Tibial artery (tissue), 4 donors: ENCODE data around the gene RHCE.
"Not testable (repeated sequence)": the region's sequence is repeated elsewhere in the genome, so short reads cannot be mapped to it uniquely, and the experiment has no call there.

ENCODE experiments used
- DNase-seq, 2 donors: peaks; one replicate each; pipeline ENCODE4 v3.0.0-alpha.2; 2019
- H3K27ac ChIP-seq, 2 donors: fragments of 200-600 bp; sonication (generic) in 1 of 2; 1 replicate in 1 of 2; 2 replicates in 1 of 2; pipeline ENCODE4 v1.5.1; 2018 to 2019; ENCODE audit warnings: mild to moderate bottlenecking in 1 of 2
- H3K27me3 ChIP-seq, 2 donors: fragments of 200-600 bp; sonication (generic) in 1 of 2; one replicate each; pipeline versions ENCODE4 v1.5.1 to v1.6.0; 2016 to 2019
- H3K36me3 ChIP-seq, 3 donors: fragments of 200-600 bp; sonication (generic) in 2 of 3; one replicate each; pipeline ENCODE4 v1.5.1; 2016 to 2019; ENCODE audit warnings: mild to moderate bottlenecking in 2 of 3
- H3K4me1 ChIP-seq, 4 donors: fragments of 200-600 bp; sonication (generic) in 2 of 4; 1 replicate in 3 of 4; 2 replicates in 1 of 4; pipeline ENCODE4 v1.5.1; 2016 to 2019
- H3K4me3 ChIP-seq, 2 donors: fragments of 200-600 bp; sonication (generic) in 1 of 2; 1 replicate in 1 of 2; 2 replicates in 1 of 2; pipeline ENCODE4 v1.5.1; 2018 to 2019; ENCODE audit warnings: mild to moderate bottlenecking in 2 of 2
- H3K9me3 ChIP-seq, 3 donors: fragments of 200-600 bp; sonication (generic) in 1 of 3; one replicate each; pipeline ENCODE4 v1.5.1; 2016 to 2019
- intact Hi-C: fragments of 100-400 bp; cut with DNase I; formaldehyde crosslinking; loops from one replicate; pipeline ENCODE4 v1.15.0; 2023; ENCODE audit warnings: low total_unique reads
- TF ChIP-seq, protein P1 (sequence below), 2 experiments: fragments of 200-600 bp in 1 of 2; fragments of 450-650 bp in 1 of 2; IDR thresholded peaks; one replicate each; pipeline ENCODE4 v1.5.1; 2017 to 2019; ENCODE audit warnings: antibody characterized with exemption in 2 of 2, mild to moderate bottlenecking in 1 of 2, moderate library complexity in 1 of 2

Gene RHCE

DNA sequence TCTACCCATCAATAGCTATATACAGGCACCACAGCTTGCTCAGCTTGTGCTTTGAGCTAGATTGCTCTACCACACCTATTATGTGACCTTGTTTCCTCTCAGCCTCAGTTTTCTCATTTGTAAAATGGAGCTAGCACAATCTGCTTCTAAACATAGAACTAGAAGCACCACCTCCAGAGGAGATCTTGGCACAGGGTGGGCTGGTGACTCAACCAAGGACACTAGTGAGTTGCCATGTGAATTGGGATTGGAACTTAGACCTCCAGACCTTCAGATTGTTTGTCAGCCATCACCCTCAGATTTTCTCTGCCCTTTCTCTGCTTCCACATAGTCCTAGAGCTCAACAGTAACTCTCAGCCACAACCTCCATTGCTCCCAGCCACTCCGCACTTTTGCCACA is 7.1 kb upstream of the RHCE start:
- intact Hi-C loops = no loop called here
- H3K36me3 ChIP-seq = no peaks in the 10 kb centered on the region
- no peak for DNase-seq
- TF ChIP-seq, protein P1, sequence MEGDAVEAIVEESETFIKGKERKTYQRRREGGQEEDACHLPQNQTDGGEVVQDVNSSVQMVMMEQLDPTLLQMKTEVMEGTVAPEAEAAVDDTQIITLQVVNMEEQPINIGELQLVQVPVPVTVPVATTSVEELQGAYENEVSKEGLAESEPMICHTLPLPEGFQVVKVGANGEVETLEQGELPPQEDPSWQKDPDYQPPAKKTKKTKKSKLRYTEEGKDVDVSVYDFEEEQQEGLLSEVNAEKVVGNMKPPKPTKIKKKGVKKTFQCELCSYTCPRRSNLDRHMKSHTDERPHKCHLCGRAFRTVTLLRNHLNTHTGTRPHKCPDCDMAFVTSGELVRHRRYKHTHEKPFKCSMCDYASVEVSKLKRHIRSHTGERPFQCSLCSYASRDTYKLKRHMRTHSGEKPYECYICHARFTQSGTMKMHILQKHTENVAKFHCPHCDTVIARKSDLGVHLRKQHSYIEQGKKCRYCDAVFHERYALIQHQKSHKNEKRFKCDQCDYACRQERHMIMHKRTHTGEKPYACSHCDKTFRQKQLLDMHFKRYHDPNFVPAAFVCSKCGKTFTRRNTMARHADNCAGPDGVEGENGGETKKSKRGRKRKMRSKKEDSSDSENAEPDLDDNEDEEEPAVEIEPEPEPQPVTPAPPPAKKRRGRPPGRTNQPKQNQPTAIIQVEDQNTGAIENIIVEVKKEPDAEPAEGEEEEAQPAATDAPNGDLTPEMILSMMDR (IDR thresholded peaks at IDR 0.05) = no peak
- H3K27ac ChIP-seq = no peak overlapping the region
- H3K4me3 ChIP-seq = no peak overlapping the region
- H3K27me3 ChIP-seq = no peaks in the 10 kb centered on the region
- H3K4me1 ChIP-seq = peaks cover 0 to 15% (median 1%) of the 10 kb centered on the region in 4 donors
- no peaks in the 10 kb centered on the region for H3K9me3 ChIP-seq

DNA sequence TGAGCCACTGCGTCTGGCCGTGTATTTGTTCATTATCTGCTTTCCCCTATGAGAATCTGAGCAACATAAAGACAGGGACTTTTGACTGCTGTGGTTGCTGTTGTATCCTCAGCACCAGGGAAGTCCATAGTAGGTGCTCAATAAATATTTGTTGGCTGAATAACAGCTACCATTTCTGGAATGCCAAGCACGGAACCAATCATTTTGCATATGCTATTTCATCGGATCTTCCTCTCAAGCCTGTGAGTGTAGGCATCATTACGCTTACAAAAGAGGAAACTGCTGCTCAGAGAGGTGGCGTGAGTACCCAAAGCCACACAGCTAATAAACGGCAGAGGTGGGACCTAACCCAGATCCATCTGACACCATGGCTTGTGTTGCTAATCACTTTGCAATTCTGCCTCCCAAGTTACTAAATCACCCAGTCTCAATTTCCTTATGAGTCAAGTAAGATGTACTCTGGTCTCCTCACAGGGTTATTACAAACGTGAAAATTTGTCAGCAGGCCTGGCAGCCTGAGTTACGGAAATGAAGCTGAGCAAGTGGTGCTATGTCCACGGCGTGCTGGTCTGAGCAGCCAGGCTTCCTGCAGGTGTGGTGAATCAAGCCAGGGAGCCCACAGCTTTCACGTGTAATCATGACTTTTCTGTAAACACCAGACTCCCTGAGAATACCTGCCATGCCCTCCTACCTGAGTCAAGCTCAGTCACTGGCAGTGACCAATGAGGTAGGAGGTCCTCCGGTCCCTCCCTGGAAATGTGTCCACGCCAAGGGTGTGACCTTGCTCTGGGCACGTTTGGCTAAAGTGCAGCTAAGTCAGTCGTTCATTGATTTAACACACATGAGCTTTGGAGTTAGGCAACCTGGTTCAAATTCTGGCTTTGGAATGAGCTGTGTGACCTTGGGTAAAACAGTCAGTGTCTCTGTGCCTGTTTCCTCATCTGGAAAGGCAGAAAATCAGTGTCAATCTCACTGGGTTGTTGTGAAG is 4.8 kb upstream of the RHCE start:
- DNase-seq = no peak
- Histone ChIP-seq H3K9me3 (no peaks in the 10 kb centered on the region), H3K36me3 (no peaks in the 10 kb centered on the region), H3K4me1 (peaks cover 0 to 6% (median 0%) of the 10 kb centered on the region in 4 donors), H3K27me3 (no peaks in the 10 kb centered on the region), H3K4me3 (no peak overlapping the region), H3K27ac (no peak overlapping the region)
- intact Hi-C loops = no loop called here
- TF ChIP-seq, protein P1 (IDR thresholded peaks at IDR 0.05) = no peak

DNA sequence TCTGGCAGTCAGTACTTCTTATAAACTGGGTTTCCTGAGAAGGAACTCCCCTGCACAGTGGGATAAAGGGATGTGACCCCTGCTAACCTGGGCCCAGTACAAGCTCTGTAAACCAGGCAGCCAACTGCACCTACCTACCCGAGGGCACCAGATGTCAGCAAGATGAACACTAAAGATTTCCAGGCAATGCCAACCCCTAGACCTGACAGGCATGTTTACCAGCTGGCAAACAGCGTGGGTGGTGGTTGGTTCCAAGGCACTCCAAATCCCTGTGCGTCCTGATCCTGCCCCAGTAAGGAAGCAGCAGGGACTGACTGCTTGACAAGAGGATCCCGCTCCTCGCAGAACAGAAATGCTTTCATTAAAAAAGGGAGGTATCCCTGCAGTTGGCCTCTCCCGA is 2.6 kb upstream of the RHCE start:
- DNase-seq, H3K36me3 ChIP-seq, H3K4me3 ChIP-seq, H3K4me1 ChIP-seq, H3K27me3 ChIP-seq, H3K27ac ChIP-seq, intact Hi-C loops, H3K9me3 ChIP-seq: not testable (repeated sequence)

DNA sequence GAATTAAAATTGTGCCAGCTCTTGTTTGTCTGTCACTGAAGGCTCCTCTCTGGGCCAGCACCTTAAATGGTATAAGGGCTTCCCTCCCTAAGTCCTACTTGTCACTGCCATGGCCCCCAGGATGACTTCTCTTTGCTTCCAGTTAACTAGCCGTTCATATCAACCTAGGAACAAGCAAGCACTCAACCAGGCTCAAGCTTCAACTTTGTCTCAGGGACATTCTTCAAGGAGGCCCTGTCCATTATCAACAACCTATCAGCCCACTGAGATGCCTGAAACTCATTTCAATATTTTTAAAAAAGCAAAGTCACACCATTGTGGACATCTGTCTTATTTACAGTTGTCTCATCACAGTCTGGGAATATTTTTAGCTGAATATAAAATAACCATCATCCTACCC is 1.3 kb downstream of the RHCE start:
- H3K9me3 ChIP-seq, intact Hi-C loops, H3K4me3 ChIP-seq, DNase-seq, H3K4me1 ChIP-seq, H3K27me3 ChIP-seq, H3K36me3 ChIP-seq, H3K27ac ChIP-seq: not testable (repeated sequence)

DNA sequence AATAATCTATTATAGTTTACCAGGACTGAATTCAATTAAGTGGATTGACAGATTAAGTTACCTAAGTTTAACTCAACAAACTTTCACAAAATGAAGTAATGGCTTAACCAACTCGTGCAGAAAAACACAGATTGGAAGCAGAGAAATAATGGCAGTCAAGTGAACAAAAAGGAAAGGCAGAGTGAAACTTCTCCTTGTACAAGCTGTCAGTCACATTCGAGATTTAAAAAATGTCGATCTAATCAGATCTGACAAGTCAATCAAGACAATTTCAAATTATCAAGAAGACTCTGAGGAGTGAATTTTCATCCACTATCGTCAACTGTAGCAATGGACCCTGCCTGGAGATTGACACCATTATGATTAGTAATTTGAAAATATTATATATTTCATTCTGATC is 3.3 kb downstream of the RHCE start:
- H3K27ac ChIP-seq, intact Hi-C loops, H3K36me3 ChIP-seq, H3K4me3 ChIP-seq, H3K9me3 ChIP-seq, H3K4me1 ChIP-seq, DNase-seq, H3K27me3 ChIP-seq: not testable (repeated sequence)

DNA sequence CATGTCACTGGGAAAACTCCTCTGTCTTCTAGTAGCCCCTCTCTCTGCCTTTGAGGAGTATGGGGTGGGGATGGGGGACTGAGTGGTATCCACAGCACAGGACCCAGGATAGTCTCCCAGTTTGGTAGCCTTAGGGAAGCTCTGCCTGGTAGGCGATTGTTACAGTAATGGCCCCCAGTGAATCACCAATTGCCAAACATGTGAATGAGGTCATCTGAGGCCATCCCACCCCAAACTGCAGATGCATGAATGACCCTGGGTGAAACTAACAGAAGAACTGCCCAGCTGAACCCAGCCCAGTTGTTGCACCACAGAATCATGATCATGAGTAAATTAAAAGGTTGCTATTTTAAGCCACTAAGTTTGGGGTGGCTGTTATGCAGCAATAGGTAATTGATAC is 6.0 kb downstream of the RHCE start:
- H3K27ac ChIP-seq, H3K27me3 ChIP-seq, DNase-seq, intact Hi-C loops, H3K36me3 ChIP-seq, H3K9me3 ChIP-seq, H3K4me1 ChIP-seq, H3K4me3 ChIP-seq: not testable (repeated sequence)

DNA sequence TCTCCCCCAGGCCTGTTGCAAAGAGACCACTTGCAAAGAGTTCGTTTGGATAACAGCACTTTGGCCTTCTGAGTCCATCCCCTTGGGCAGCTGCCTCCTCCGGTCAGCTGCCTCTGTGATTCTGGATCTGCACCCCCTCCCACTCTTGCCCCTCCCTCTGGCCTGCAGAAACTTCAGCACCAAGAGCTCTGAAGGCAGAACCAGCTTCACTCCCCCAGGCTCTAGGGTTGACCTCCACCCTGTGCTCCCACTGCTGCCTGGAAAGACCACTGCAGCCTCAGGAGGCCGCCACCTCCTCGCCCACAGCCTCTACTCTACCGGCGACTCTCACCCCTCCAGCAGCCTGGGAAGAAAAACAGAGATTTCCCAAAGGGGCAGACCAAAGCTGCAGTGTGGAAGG is 6.5 kb downstream of the RHCE start:
- H3K9me3 ChIP-seq, intact Hi-C loops, DNase-seq, H3K36me3 ChIP-seq, H3K4me1 ChIP-seq, H3K4me3 ChIP-seq, H3K27ac ChIP-seq, H3K27me3 ChIP-seq: not testable (repeated sequence)

DNA sequence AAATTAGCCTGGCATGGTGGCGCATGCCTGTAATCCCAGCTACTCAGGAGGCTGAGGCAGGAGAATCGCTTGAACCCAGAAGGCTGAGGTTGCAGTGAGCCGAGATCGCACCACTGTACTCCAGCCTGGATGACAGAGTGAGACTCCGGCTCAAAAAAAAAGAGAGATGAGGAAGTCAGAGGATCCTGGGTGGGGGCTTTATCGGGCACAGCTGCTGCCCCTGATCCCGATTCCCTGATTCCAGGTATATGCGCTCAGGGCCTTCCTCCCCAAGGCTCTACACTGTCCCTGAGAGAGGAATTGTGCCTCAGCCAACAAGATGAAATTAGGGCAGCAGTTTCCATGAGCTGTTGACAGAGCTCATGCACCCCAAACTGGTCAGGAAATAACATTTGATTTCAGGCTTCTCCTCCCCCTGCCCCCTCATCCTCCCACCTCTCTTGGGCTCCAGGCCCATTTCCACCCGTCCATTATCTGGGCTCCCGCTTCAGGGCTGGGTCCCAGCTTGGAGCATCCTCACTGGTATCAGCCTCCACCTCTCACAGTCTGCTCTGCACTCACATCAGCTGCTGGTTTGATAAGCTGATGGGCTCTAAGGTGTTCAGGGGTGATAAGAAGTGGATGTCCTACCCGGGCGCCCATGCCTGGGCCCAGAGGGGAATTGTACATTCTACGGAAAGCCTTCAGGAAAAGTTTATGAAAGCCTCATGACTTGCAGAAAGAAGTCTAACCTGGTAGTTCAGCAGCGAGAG is 7.6 kb downstream of the RHCE start:
- H3K27ac ChIP-seq, intact Hi-C loops, H3K36me3 ChIP-seq, H3K9me3 ChIP-seq, H3K4me3 ChIP-seq, H3K4me1 ChIP-seq, DNase-seq, H3K27me3 ChIP-seq: not testable (repeated sequence)

DNA sequence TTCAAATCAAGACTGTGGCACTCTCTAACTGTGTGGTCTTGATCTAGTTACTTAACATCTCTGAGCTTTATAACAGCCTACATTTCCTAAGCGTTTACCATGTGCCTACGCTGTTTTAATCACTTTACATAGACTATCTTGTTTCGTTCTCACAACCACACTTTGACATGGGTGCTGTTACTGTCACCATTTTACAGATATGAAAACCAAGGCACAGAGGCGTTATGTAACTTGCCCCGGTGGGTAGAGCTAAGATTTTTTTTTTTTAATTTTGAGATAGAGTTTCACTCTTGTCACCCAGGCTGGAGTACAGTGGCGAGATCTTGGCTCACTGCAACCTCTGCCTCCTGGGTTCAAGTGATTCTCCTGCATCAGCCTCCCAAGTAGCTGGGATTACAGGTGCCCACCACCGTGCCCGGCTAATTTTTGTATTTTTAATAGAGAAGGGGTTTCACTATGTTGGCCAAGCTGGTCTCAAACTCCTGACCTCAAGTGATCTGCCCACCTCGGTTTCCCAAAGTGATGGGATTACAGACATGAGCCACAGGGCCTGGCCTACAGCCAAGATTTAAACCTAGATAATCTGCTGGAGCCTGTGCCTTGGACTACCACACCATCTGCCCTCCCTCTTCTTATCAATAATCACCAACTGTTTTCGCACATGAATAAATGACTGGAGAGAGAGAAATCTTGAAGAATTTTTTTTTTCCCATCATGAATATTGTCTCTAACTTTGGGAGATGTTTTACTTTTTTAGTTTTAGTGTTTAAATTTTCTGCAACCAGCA is 10.8 kb downstream of the RHCE start:
- H3K9me3 ChIP-seq, H3K27ac ChIP-seq, H3K36me3 ChIP-seq, intact Hi-C loops, H3K27me3 ChIP-seq, DNase-seq, H3K4me1 ChIP-seq, H3K4me3 ChIP-seq: not testable (repeated sequence)

DNA sequence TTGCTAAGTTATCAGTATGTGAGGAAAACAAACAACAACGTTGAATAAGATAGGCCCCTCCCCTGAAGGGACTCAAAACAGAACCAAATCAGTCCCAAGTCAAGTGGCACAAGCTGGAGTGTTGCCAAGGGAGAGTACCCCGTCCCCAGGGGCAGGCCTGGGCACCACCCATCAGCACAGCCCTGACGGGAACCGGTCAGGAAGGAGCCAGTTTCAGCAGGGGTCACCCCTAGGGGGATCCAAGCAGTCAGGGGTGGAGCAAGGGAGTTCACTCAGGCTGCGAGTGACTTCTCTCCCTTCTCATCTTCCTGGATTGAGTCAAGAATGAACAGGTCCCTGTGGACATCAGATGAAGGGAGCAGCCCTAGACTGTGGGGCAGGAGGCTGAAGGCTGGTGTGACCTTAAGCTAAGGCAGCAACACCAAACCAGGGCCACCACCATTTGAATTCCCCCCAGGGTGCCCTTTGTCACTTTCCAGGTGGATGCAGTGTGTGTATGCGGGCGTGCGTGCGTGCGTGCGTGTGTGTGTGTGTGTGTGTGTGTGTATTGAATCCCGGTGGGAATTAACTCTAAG is 14.8 kb downstream of the RHCE start:
- H3K27me3 ChIP-seq, H3K9me3 ChIP-seq, intact Hi-C loops, H3K36me3 ChIP-seq, H3K4me1 ChIP-seq, H3K27ac ChIP-seq, DNase-seq, H3K4me3 ChIP-seq: not testable (repeated sequence)
